WI38 (cell line): Measurements from ENCODE around the gene PGM2L1.

Source experiments
- H3K4me3 ChIP-seq: 2 replicates; pipeline ENCODE4 v1.5.1; 2011; ENCODE audit warnings: low read depth, mild to moderate bottlenecking, control low read depth, low read length
- CTCF ChIP-seq: IDR thresholded peaks from 2 replicates; pipeline ENCODE4 v1.5.1; 2012; ENCODE audit warnings: low read depth, mild to moderate bottlenecking, control low read depth, low read length

The PGM2L1 gene

DNA sequence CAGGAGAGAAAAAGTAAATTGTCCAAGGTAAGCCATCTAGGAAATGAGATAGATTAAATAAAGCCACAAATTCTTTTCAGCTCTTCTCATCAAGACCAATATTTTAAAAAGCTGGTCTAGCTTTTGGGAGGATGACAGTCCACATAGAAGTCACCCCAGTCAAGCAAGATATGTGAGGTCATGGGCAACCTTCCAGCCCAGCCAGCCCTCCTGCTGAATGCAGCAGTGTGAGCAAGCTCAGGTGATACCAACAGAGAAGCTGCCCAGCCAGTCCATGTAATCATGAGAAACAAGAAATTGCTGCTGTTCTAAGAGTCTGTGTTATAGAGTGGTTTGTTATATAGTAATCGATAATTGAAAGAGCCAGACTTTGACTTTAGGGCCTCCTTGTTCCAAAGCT lies 40.4 kb upstream of the PGM2L1 start:
- no peak overlapping the region for H3K4me3 ChIP-seq
- TF ChIP-seq CTCF = no peak

DNA sequence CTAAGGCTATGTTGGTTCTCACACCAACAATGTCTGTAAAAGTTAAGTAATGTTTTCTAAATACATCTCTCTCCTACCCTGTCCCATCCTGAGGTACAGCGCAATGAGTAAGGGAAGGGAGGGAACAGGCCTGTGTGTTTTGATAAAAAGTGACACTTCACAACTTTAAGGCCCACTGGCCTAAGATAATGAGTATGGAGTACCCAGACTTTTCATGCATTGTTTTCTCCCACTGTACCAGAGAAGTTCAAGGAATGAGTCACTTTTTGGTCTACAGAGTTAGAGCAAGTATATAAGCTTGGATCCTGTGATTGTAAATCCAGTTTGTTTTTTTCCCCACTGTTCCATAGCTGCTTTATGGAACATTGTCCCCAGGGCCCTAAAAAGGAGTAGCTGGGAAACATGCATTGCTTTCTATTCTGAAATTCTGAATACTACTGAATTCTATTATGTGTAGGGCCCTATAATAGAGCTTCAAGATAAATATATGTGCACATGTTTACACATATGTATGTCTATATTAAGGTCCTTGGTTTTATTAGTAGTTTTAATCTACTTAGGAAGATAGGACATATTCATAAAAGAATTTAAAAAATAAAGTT lies 39.3 kb upstream of the PGM2L1 start:
- no peak overlapping the region for H3K4me3 ChIP-seq
- no peak for TF ChIP-seq CTCF

- no peak for TF ChIP-seq CTCF
- no peak overlapping the region for H3K4me3 ChIP-seq
These were observed 36.3 kb upstream of the PGM2L1 start for GRCh38 chr11:74434528-74434927.

- TF ChIP-seq CTCF = no peak
- H3K4me3 ChIP-seq = no peak overlapping the region
These were observed 31.0 kb upstream of the PGM2L1 start for GRCh38 chr11:74429205-74429604.

DNA sequence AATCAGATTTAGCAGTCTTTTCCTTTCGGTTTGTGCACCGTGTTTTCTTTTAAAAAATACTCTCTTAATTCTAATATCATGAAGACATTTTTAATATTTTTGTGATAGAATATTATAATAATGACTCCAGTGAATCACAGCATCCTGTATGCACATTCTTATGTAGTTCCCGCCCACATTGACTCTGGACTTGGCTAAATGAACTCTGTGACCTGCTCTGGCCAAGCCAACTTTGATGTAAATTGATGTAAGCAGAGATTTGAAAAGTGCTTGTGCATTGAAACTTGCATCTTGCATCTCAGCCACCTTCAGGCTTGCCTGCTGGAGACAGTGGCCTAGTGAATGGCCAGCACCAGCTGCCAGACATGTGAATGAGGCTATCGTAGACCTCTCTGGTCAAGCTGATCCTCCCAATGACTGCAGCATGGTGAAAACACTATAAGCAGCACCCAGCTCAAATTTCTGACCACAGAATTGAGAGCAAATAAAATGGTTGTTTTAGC lies 29.2 kb upstream of the PGM2L1 start:
- no peak for TF ChIP-seq CTCF
- H3K4me3 ChIP-seq = no peak overlapping the region

DNA sequence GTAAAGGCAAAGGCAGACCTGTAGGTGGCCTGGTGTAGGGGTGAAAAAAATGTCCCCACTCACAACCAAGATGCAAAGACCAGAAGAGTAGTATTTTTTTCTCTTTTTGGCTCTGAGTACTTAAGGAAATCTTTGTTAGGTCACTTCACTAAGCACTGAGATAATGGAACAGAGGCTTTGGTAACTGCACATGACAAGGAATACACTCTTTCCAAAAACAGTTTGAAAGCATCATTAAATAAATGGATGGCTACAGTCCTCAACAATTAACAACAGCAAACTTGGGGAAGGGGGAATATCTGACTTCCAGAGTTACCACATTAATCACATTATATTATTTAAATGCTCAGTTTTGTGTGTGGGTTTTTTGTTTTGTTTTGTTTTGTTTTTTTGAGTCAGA lies 26.9 kb upstream of the PGM2L1 start:
- H3K4me3 ChIP-seq = no peak overlapping the region
- no peak for TF ChIP-seq CTCF

- H3K4me3 ChIP-seq = no peak overlapping the region
- no peak for TF ChIP-seq CTCF
These were observed 20.3 kb upstream of the PGM2L1 start for GRCh38 chr11:74418509-74418895.
